Renal cortical epithelial cell (primary cell): Measurements from ENCODE around the gene CCDC68. TPM values are rescaled to one million over a fixed set of nuclear protein-coding genes. Genes with fewer than 3 reads are reported as not detected.

Source experiments
- DNase-seq: peaks from one replicate; pipeline ENCODE4 v3.0.0-alpha.2; 2011; ENCODE audit warnings: low read depth
- total RNA-seq: library from RNA; depleted of rRNA; stranded (reverse); fragments of >200 nt; gene quantifications from 2 replicates; pipeline ENCODE4 v1.2.3, GENCODE V29; 2014

CCDC68 gene, protein sequence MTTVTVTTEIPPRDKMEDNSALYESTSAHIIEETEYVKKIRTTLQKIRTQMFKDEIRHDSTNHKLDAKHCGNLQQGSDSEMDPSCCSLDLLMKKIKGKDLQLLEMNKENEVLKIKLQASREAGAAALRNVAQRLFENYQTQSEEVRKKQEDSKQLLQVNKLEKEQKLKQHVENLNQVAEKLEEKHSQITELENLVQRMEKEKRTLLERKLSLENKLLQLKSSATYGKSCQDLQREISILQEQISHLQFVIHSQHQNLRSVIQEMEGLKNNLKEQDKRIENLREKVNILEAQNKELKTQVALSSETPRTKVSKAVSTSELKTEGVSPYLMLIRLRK
- total RNA-seq = 3.8 and 5.5 TPM in 2 replicates

DNA sequence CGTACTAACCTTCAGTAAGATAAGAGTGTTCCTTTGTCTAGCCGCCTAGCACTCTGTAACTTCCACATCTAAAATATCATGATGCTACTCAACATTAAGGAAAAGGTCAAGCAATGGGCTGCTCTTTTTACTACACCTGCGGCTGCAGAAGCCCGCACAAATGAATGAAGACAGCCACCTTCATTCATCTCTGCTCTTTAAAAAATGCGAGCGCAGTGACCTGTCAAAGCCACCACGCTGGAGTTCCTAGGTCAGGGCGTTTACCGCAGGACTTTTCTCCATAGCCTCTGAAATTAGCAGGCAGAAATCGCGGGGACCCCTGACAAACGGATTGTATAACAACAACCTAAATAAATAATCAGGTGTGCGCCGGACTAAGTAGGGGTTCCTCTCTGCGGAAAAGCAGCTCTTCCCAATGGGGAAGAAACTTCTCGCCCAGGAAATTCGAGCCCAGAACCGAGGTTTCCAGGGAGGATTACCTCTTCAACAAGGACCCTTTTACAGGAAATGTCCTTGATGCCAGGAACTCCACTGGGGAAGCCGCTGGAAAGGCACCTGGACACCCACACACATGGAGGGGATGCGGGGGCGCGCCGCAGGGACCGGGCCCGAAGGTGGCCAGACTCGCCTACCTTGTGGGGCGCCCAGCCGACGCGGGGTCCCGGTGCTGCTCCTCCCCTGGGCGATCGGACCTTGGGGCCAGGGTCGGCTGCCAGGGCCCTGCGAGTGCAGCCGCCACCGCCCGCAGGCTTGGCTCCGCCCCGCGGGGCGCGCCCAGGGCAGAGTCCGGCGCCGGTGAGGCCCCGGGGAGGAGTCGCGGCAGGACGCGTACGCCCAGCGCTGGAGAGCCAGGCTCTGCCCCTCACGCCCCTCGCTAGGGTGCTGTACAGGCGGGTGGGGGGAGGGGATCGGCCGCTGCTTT is at the start of gene CCDC68:
CCDC68 (minus strand) TSS at position 758 of the 922 bp plus-strand sequence. CDS start 16,670 bp downstream, outside the sequence.
- no peak for DNase-seq

DNA sequence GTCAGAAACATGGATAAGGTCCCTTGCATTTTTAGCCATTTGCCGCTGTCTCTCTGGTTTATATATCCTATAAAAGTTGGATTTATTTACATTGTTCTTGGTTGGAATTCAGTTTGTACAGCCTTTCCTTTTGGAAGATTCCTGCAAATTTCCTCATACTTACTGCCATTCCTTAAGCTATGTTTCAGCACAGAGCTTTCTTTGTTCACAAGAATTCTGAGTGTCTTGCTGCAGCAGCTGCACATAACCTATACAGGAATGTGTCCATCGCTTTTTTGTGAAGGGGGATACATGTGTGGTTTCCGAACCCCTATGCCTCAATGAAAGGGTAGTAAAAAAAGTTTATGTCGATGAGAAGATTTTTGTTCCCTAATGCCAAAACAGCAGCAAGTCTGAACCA is 48.3 kb upstream of the CCDC68 start:
- no peak for DNase-seq

DNA sequence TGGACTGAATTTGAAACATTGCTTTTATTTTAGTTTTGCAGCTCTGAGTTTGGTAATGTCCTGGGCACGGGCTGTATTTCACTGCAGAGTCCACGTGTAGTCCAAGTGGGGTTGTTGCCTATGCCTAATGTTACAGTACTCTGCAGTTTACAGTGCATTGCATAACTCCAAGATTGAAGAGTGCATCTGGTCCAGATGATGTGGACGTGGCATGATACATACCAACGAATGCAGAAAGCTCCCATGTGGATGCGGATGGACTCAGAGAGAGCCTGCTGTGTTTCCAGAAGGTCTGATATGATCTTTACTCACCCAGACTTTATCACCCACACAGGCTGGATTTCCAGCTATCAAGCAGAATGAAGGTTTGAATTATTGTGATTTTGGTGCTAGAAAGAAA is 44.4 kb upstream of the CCDC68 start:
- DNase-seq = no peak

DNA sequence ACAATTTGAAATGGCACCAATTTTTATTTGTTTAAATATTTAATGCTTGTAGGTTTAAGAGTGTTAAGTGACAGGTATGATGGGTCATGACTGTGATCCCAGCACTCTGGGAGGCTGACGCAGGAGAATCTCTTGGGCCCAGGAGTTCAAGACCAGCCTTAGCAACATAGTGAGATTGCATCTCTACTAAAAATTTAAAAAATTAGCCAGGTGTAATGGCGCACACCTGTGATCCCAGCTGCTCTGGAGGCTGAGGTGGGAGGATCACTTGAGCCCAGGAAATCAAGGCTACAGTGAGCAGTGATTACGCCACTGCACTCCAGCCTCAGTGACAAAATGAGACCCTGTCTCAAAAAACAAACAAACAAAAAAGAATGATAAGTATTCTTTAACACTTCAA is 43.0 kb upstream of the CCDC68 start:
- no peak for DNase-seq

DNA sequence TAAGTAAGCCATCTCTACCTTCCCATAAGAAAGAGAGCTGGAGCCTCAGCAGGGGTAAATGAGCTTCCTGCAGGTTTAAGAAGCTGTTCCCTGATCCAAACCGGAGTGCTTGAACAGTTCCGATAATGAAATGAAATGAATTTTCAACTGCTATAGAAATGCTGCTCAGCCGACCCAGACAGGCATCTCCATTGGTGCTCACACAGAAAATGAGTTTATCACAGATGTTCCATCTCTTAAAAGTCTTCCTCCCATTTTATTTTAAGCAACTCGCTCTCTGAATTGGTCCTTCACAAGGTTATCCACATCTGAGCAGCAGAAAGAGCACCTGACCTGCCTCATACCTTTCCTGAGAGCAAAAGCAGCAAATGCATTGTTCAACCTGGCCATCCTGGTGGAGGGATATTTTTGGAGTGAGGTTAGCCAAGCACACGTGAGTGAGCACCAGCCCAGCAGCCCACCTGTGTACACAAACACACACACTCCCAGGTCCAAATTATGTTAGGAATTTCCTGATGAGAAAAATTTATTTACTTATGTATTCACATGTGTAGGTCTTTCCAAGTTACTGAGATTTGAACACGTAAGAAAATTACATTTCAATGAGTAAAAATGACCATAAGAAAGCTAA is 42.2 kb upstream of the CCDC68 start:
- no peak for DNase-seq

DNA sequence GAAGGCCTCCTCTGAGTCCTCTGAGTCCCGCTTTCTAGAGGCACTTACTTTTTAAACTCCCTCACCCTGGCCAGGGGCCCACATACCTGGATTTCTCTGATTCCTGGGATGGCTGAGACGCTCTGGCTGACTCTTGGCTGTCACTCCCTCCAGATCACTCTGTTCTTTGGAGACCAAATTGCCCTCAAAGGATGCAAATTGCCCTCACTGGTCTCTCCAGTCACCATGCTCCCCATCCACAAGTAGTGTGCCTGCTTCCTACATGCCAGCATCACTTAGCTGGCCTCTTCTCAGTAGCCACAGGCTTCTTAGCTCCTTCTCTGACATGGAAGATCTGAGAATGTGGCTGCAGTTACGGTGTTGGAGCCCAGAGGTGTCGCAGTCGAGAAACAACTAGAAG is 41.3 kb upstream of the CCDC68 start:
- DNase-seq = no peak

DNA sequence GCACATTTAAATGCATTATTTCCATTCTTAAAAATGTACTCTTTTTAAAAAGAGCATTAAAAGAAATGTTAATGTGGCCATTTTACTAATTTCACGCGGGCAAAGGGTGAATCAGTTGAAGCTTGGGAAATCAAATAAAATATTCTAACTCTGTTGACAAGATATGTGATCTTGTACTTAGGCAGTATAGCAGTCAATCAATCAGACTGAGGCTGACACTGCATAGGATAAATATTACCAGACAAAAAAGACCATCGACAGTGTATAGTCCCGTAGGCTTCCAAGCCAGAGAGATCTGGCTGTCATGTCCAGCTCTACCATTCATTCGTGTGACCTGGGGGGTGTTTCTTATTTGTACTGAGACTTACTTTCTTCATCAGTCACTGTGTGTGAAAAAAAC is 39.8 kb upstream of the CCDC68 start:
- DNase-seq = no peak

DNA sequence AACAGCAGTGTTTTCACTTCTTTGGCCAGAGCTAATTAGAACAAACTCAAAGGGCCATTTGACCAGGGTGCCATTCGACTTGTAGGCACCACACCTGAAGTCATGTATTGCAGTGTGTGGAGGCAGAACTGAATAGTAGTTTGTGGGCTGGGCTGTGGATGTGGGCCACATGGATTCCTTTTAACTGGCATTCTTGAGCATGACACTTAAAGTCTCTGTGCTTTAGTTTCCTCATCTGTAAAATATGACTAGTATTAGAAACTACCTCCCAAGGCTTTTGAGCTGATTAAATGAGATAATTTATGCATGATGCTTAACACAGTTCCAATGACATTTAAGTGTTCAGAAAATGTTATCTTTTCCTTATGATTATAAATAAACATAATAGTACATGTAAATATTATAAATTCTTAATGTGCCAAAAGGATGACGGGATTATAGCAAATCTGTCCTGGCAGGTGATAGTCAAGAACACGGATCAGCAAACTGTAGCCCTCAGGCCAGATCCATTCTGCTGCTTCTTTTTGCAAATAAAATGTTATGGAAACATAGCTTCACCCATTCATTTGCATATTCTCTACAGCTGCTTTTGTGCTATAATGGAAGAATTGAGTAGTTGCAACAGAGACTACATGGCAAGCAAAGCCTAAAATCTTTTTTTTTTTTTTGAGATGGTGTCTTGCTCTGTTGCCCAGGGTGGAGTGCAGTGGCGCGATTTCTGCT is 36.3 kb upstream of the CCDC68 start:
- no peak for DNase-seq

DNA sequence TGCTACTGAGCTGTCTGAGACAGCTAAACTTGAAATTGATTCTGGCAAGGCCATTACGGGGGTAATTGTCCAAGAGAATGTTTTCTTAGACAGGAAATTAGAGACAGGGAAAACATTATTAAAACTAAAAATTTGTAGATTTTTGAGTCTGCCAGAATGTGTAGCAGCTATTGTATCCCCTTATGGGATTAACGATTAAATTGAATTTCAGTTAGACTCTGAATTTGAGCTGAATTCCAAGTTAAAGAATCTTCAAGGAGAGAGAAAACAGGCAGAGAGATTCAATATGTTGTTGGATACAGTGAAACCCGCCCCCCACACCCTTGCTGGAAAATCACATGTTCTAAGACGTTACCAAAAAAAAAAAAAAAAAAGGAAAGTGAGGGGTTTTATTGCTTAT is 32.7 kb upstream of the CCDC68 start:
- DNase-seq = no peak

DNA sequence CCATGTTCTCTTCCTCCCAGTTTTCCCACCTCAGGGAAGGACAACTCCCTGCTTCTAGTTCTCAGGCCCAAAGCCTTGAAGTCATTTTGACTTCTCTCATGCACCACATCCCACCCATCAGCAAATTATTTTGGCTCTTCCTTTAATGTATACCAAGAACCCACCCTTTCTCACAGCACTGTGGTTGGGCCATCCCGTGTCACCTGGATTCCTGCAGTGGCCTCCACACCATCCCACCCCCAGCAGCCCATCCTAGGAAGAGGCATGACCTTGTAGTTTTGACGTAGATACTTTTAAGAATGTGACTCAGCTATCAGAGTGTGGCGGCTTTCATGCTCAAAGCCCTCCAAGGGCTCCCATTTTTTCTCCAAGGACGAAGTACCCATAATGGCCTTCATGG is 25.6 kb upstream of the CCDC68 start:
- no peak for DNase-seq

DNA sequence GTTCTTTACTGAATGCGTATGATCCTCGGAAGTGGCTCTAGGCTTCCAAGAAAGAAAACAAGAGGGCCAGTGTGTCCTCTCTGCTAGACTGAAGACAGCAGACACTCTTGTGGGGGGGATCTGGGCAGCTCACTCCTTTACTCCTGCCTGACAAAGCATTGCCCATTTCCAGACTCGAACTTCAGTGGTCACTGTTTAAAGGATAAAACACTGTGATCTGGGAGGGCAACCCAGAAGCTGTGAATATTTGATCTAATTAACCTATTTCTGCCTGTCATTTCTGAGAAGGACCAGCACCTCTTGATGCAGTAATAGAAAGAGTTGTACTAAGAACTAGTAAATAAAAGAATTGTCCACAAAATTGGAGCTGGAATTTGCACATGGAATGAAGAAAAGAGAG is 24.5 kb upstream of the CCDC68 start:
- no peak for DNase-seq

DNA sequence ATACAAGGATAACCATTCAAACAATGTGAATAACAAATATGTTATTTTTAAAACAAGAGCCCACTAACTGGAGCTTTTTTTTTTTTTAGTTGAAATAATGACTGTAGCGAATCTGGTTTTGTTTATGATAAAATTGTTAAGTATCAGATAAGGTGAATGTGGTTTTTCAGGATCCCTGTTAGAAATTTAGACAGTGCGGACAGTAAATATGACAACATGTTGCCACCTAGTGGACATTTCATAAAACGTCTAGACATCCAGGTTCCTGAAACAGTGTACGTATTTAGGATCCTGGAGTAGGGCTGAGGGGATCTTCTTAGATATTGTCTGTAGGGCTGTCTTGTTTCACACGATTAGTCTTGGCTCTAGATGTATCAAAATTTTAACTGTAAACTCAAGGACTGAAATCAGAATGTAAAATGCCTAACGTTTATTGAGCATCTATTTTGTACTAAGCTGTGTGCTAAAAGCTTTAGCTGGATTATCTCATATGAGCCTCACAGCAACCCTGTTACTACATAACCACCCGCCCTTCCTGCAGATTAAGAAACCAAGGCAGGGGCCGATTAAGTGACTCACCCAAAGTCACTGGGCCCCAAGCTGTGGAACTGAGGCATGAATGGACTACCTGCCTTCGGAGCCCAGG is 23.9 kb upstream of the CCDC68 start:
- DNase-seq = peak; percentile 62

DNA sequence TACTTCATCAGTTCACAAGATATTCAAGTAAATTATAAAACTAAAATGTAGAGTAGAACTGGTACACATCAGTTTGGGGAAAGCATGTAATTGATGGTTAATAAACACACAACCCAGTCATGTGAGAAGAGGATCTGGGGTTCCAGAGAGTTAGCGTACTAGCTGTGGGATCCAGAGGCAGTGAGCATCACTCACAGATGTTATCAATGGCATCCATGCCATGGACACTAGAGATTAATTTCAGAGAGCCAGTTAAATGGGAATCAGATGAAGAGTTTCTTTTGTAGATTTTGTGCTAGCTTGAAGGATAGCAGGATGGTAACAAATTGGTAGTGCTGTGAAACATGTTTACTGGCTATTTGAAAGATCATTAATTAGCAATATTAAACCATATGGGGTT is 21.8 kb upstream of the CCDC68 start:
- DNase-seq = no peak

DNA sequence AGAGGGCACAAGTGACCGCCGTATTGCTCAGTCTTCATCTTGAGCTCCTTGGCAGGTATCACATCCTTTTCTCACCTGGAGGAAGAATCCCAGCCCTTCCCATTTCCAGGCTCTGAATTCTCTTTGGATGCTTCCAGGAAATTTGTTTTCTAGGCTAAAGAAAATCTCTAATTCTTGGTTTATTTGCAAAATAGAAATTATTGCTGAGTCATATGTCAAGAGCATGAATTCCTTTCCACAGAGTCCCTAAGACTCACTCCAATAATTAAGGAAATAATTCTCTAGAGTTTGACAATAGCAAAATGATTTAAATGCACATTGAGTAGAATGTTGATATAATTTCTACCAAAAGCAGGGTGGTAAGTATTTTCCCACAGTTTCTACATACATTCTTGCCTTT is 16.3 kb upstream of the CCDC68 start:
- DNase-seq = no peak

DNA sequence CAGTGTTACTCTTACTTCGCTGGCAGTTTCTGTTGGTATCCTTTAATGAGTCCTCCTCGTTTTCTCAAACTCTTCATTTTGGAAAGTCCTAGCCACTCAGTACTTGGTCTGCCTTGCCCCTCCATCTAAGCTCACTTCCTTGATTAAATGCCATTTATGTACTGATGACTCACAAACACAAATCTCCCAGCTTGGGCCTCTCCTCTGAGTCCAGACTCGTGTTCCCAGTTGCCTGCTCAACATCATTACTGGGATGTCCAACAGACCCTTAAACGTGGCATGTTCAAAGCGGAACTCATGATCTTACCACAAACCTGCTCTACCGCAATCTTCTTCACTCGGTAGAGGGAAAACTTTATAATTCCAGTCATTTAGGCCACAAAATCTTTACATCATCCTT is 13.8 kb upstream of the CCDC68 start:
- DNase-seq = no peak

DNA sequence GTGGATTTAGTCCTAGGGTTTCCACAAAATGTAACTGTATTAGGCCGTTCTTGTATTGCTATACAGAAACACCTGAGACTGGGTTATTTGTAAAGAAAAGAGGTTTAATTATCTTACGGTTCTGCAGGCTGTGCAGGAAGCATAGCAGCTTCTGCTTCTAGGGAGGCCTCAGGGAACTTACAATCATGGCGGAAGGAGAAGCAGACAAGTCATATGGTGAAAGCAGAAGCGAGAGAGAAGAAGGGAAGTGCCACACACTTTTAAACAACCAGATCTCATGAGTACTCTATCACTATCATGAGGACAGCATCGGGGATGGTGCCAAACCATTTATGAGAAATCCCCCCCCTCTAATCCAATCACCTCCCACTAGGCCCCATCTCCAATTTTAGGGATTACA is 9.5 kb upstream of the CCDC68 start:
- no peak for DNase-seq

DNA sequence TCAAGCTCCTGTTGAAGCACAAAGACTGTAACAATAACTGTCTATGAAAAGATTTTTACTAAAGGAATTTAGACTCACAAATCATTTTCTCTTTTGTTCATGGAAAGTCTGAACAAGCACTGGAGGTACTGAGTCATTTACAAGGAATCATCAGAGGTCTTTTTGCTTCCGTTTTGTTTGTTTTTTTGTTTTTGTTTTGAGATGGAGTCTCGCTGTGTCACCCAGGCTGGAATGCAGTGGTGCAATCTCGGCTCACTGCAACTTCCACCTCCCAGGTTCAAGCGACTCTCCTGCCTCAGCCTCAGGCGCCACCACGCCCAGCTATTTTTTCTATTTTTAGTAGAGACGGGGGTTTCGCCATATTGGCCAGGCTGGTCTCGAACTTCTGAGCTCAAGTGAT is 9.0 kb upstream of the CCDC68 start:
- peak; percentile 46 for DNase-seq

DNA sequence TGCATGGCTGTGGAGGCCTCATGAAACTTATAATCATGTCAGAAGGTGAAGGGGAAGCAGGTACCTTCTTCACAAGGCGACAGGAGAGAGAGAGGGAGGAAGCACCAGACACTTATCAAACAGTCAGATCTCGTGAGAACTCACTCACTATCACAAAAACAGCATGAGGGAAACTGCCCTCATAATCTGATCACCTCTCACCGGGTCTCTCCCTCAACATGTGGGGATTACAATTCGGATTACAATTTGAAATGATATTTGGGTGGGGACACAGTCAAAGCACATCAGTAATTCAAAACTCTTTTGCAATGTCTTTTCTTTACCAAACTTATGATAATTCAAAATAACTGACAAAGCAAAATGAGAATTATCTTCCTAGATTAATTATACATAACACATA is 8.5 kb upstream of the CCDC68 start:
- no peak for DNase-seq

DNA sequence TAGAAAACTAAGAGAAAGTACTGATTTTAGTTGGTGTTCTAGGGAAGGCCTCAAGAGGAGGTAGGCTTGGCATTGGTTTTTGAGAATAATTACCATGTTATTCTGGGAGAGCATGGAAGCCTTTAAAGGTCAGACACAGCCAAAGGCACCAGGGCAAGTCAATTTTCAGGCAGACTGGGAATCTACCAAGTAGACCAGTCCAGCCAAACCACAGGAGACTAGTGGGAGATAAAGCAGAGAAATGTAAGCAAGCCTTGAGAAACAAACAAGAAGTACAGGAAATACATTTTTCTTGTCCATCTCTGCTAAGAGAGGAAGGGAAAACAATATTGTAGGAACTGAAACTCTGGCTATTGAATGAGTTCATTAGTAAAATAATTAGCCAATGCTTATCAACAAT is 5.5 kb upstream of the CCDC68 start:
- no peak for DNase-seq

DNA sequence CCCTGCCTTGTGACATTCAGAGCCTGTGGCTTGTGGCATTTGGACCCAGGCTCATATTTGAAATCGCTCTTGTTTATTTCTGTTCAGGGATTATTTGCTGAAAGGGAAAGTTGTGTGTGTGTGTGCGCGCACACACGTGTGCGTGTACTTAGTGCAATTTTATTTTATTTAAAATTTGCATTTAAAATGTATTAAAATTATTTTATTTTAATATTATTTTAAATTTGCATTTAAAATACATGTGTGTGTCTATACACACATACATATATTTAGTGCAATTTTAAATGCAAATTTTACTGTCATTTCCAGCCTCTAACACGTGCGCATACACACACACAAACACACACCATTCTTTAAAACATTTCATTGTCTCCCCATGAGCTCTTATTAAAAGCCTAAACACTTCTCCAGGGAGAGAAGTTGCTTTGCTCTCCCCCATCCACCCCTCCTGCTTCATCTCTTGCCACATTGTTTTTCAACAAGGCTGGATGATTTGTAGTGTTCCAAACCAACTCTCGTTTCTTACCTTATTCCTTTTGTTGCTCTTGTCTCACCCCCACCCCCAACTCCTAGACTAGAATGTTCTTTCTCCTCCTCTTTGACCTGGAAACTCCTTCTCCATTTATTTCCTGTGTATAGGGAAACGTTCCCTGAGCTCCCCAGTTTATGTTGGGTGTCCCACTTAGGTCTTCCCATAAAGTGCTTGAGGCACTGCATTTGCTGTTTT is 3.8 kb upstream of the CCDC68 start:
- no peak for DNase-seq

DNA sequence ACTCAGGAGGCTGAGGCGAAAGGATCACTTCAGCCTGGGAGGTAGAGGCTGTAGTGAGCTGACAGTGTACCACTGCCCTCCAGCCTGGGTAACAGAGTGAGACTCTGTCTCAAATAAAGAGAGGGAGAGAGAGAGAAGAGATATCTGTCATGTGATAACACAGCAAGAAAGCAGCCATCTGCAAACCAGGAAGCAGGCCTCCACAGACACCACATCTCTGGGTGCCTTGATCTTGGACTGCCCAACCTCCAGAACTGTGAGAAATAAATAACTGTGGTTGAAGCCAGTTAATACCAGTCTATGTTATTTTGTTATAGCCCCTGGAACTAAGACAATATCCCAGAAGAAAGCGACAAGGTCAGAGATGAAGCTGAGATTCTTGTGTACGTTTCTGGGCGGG is 2.6 kb upstream of the CCDC68 start:
- no peak for DNase-seq
